OCI-LY1 (cell line): Measurements from ENCODE around the gene CTRL.

Experiments used
- H2AFZ ChIP-seq: fragments of 200-600 bp; sonication (generic), shearing (Covaris generic); 2 replicates; pipeline ENCODE4 v1.6.0; 2014; ENCODE audit warnings: antibody characterized with exemption, mild to moderate bottlenecking, low read length
- H3F3A ChIP-seq: fragments of 200-600 bp; sonication (generic), shearing (Covaris generic); 2 replicates; pipeline ENCODE4 v1.6.0; 2014; ENCODE audit warnings: mild to moderate bottlenecking, antibody characterized with exemption, low read length, moderate library complexity; ENCODE audit not compliant: insufficient read depth
- H3K27ac ChIP-seq: fragments of 200-600 bp; sonication (generic); 2 replicates; pipeline ENCODE4 v1.5.1; 2014; ENCODE audit warnings: low read length, mixed run types, mild to moderate bottlenecking, low read depth; ENCODE audit not compliant: poor library complexity, severe bottlenecking
- H3K27me3 ChIP-seq: fragments of 200-600 bp; sonication (generic); 2 replicates; pipeline ENCODE4 v1.6.0; 2014; ENCODE audit warnings: antibody characterized with exemption, mild to moderate bottlenecking, low read length, moderate library complexity; ENCODE audit not compliant: insufficient read depth
- H3K36me3 ChIP-seq: fragments of 200-600 bp; sonication (generic); 2 replicates; pipeline ENCODE4 v1.6.1; 2014; ENCODE audit warnings: mild to moderate bottlenecking, antibody characterized with exemption, low read length, moderate library complexity, mixed read lengths; ENCODE audit not compliant: insufficient read depth
- H3K4me1 ChIP-seq: fragments of 200-600 bp; sonication (generic); 2 replicates; pipeline ENCODE4 v1.5.1; 2014; ENCODE audit warnings: mild to moderate bottlenecking, low read length, moderate library complexity; ENCODE audit not compliant: insufficient read depth, severe bottlenecking
- H3K4me2 ChIP-seq: fragments of 200-600 bp; sonication (generic), shearing (Covaris generic); 2 replicates; pipeline ENCODE4 v1.6.1; 2014; ENCODE audit warnings: low read length
- H3K4me3 ChIP-seq: fragments of 200-600 bp; sonication (generic); 2 replicates; pipeline ENCODE4 v1.5.1; 2014; ENCODE audit warnings: low read length, low read depth, mild to moderate bottlenecking, mixed read lengths; ENCODE audit not compliant: poor library complexity, severe bottlenecking
- H3K79me2 ChIP-seq: fragments of 200-600 bp; shearing (Covaris generic); 2 replicates; pipeline ENCODE4 v1.6.1; 2016; ENCODE audit warnings: mixed run types, low read length, mixed read lengths; ENCODE audit not compliant: insufficient read depth
- H3K9ac ChIP-seq: fragments of 200-600 bp; sonication (generic), shearing (Covaris generic); 2 replicates; pipeline ENCODE4 v1.6.1; 2014; ENCODE audit warnings: mild to moderate bottlenecking, low read length, mixed read lengths
- H3K9me2 ChIP-seq: fragments of 200-600 bp; sonication (generic), shearing (Covaris generic); 2 replicates; pipeline ENCODE4 v1.6.1; 2014; ENCODE audit warnings: low read depth, mild to moderate bottlenecking, low read length, mixed read lengths
- H3K9me3 ChIP-seq: fragments of 200-600 bp; shearing (Covaris generic); 2 replicates; pipeline ENCODE4 v1.6.1; 2014; ENCODE audit warnings: low read length, mixed read lengths
- H4K20me1 ChIP-seq: fragments of 200-600 bp; sonication (generic), shearing (Covaris generic); 2 replicates; pipeline ENCODE4 v1.6.0; 2016; ENCODE audit warnings: mild to moderate bottlenecking, low read length; ENCODE audit not compliant: insufficient read depth
- CTCF ChIP-seq: fragments of 200-600 bp; sonication (generic), shearing (Covaris generic); IDR thresholded peaks from 2 replicates; pipeline ENCODE4 v1.5.1; 2017; ENCODE audit warnings: mild to moderate bottlenecking, antibody characterized with exemption, low read length, moderate library complexity, mixed read lengths
- EZH2 ChIP-seq: fragments of 200-600 bp; sonication (generic), shearing (Covaris generic); IDR thresholded peaks from 2 replicates; pipeline ENCODE4 v1.8.0; 2017; ENCODE audit warnings: borderline replicate concordance, mixed run types, mild to moderate bottlenecking, antibody characterized with exemption, low read length, moderate library complexity, mixed read lengths

Gene CTRL

GRCh38 chr16:67914758-67915495 lies 16.7 kb downstream of the CTRL start:
- no peak overlapping the region for H3K9ac ChIP-seq
- no peak overlapping the region for H3K4me3 ChIP-seq
- no peaks in the 10 kb centered on the region for H3F3A ChIP-seq
- H3K27me3 ChIP-seq = no peaks in the 10 kb centered on the region
- TF ChIP-seq EZH2 (no peak), CTCF (no peak)
- H3K36me3 ChIP-seq = peaks cover 15% of the 10 kb centered on the region; the same call in 1 of the 2 replicates
- H3K4me2 ChIP-seq = no peak overlapping the region
- H3K9me3 ChIP-seq = no peaks in the 10 kb centered on the region
- H3K9me2 ChIP-seq = no peaks in the 10 kb centered on the region
- no peak overlapping the region for H2AFZ ChIP-seq
- no peaks in the 10 kb centered on the region for H3K79me2 ChIP-seq
- H3K4me1 ChIP-seq = no peaks in the 10 kb centered on the region
- no peaks in the 10 kb centered on the region for H4K20me1 ChIP-seq
- no peak overlapping the region for H3K27ac ChIP-seq

- Histone ChIP-seq H3K27ac (no peak overlapping the region), H3K27me3 (no peaks in the 10 kb centered on the region), H3K9me3 (no peaks in the 10 kb centered on the region), H3F3A (no peaks in the 10 kb centered on the region), H4K20me1 (no peaks in the 10 kb centered on the region), H3K9me2 (no peaks in the 10 kb centered on the region), H3K4me3 (no peak overlapping the region), H3K4me2 (no peak overlapping the region), H3K36me3 (peaks cover 18% of the 10 kb centered on the region), H3K4me1 (no peaks in the 10 kb centered on the region), H2AFZ (no peak overlapping the region), H3K9ac (no peak overlapping the region), H3K79me2 (no peaks in the 10 kb centered on the region)
- no peak for TF ChIP-seq CTCF
- no peak for TF ChIP-seq EZH2
Observed at GRCh38 chr16:67910158-67910557, 21.5 kb downstream of the CTRL start.

GRCh38 chr16:67909056-67909742 lies 22.5 kb downstream of the CTRL start:
- Histone ChIP-seq H3K4me2 (no peak overlapping the region), H4K20me1 (no peaks in the 10 kb centered on the region), H3K9me2 (no peaks in the 10 kb centered on the region), H3K4me3 (no peak overlapping the region), H3K4me1 (no peaks in the 10 kb centered on the region), H3K9ac (no peak overlapping the region), H3K27ac (no peak overlapping the region), H3K79me2 (no peaks in the 10 kb centered on the region), H3F3A (no peaks in the 10 kb centered on the region), H3K27me3 (no peaks in the 10 kb centered on the region), H3K9me3 (no peaks in the 10 kb centered on the region), H2AFZ (no peak overlapping the region), H3K36me3 (peaks cover 18% of the 10 kb centered on the region)
- TF ChIP-seq EZH2 = no peak
- TF ChIP-seq CTCF = no peak
